Stimulated activated naive CD8-positive, alpha-beta T cell treated with anti-CD3 and anti-CD28 coated beads, Interleukin-15, Interleukin-2, amounts not matched to agents 100 U/mL and 50 U/mL, for 24 hours (primary cell): ENCODE results near the gene TRIM3.

Experiments
- ATAC-seq: fragments of 150-1000 bp; cut with Tn5 transposase; one replicate; pipeline ENCODE4 v1.10.0; 2021
- DNase-seq: peaks from one replicate; pipeline ENCODE4 v3.0.0; 2021

The TRIM3 gene

DNA sequence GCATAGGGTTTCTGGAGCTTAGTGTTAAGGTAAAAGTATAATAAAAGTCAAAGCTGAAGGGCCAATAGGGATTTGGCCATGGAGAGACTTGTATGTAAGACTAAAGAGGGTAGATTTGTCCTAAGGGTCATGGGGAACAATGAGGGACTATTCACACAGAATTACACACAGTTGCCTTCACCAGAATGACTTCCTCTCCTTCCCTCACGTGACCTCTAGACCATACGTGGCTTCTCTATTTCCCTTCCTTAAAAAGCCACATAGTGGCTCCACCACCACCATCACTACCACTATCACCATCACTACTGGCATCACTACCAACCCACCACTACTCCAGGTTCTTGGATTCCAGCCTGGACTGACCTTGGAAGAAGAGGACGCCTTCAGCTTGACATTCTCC lies 35.7 kb downstream of the TRIM3 start:
- DNase-seq (no peak), ATAC-seq (peak; percentile 25)

DNA sequence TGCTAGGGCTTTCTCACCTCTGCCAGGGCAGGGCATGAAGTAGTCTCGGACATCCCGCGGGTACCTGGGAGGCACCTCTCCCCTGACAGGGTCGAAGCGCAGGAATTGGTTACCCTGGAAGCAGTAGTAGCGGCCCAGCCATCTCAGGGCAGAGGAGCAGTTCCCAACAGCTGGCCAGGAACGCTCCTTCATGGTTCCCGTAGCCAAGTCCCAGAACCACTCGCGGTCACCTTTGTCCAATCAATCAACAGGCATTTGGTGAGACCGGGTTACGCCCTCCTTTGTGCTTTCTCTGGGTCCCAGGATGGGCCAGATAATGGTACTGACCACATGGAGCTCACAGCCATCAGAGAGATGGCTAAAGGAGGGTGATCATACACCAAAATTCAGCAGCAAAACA lies 36.3 kb downstream of the TRIM3 start:
- DNase-seq (no peak), ATAC-seq (no peak)

- ATAC-seq (no peak), DNase-seq (no peak)
Measured at GRCh38 chr11:6433998-6434660, 39.6 kb downstream of the TRIM3 start.

DNA sequence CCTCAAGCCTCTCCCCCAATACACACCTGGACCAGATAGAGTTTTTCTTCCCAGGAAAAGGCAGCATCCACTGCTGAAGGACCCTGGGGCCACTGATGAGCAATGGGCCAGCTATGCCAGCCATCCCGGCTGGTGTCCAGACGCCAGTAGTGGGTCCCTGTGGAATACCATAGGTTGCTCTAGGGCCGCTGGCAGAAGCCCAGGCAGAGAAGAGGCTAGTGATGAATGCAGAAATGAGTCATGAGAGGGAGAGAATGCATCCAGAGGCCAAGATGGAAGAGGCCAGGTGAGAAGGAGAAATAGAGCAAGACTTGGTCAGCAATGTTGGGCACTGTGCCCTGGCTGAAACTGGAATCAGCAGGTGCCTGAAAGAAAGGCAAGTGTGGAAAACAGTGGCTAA lies 41.9 kb downstream of the TRIM3 start:
- DNase-seq = no peak
- no peak for ATAC-seq

- ATAC-seq (no peak), DNase-seq (no peak)
Measured at GRCh38 chr11:6427516-6427915, 46.2 kb downstream of the TRIM3 start.

GRCh38 chr11:6420677-6421076 lies 53.1 kb downstream of the TRIM3 start:
- DNase-seq (no peak), ATAC-seq (no peak)

DNA sequence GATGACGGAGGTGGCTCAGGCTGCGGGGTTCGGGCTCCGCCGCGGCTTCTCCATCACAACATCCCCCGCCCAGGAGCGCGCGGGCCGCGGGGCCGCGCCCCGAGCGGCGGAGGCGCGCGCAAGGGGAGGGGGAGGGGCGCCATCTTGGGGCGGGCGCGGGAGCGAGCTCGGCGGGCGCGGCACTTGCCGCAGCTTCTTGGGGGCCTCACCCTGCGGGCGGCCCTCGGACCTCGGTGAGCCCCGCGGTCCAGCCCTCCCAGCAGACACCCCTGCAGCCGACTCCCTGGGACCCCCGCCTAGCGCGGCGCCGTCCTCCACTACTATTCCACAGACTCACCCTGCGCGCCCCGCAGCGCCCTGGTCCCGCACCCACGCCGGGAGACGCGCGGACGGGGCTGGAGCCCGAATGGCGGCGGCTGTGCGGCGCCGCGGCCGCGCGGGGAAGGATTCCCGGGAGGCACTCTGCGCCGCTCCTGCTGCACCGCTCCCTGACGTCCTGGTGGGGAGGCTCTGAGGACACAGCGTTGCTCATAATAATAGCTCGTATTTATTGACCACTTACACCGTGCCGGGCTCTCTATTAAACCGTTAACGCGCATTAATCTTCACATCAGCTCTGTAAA lies 54.6 kb downstream of the TRIM3 start, which contains the start of gene APBB1:
APBB1 (minus strand) TSS at position 86 of the 623 bp plus-strand sequence. CDS start 7,747 bp downstream, outside the sequence.
- ATAC-seq (peak; percentile 45), DNase-seq (peak; percentile 80)

DNA sequence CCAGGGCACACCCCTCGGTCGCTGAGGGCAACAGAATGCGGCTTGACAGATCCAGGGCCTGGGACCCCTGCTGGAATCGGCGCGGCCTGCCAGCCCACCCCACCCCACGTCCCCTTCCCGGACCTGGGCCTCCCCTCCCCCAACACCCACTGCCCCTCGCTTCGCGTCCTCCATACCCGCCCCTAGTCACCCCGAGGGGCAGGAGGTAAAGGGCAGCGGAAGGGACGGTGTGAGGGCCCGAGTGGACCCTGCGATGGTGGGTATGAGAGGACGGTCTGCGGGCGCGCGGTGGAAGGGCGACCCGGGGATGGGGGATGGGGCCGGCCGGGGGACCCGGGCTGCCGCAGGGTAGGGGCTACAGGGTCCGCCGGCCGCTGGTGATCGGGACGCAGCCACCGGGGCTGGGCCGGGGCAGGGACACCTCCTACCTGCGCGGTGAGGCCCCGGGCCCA lies 55.2 kb downstream of the TRIM3 start:
- DNase-seq (peak; percentile 19), ATAC-seq (no peak)

DNA sequence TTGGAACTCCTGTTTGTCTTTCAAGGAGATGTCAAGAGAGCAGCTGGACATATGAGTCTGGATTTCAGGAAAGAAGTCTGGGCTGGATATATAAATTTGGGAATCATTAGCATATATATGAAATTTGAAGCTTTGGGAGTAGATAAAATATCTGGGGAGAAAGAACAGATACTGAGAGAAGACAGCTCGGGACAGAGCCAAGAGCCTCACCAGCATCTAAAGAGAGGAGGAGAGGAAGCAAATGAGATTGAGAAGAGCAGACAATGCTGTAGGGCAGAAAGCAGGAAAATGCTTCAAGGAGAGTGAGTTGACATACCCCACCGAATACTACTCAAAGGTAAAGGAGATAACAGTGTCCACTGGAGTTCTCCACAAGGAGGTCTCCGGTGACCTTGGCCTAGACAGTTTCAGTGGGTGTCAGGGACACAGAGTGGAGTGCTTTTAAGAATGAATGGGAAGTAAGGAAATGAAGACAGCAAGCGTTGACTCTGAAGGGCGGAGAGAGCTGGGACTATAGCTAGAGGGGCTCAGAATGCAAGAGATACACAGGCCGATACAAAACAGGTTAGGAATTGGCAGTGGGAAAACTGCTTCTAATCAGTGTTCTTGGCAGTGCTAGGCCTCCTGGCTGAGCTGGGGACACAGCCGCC lies 55.7 kb downstream of the TRIM3 start:
- no peak for DNase-seq

DNA sequence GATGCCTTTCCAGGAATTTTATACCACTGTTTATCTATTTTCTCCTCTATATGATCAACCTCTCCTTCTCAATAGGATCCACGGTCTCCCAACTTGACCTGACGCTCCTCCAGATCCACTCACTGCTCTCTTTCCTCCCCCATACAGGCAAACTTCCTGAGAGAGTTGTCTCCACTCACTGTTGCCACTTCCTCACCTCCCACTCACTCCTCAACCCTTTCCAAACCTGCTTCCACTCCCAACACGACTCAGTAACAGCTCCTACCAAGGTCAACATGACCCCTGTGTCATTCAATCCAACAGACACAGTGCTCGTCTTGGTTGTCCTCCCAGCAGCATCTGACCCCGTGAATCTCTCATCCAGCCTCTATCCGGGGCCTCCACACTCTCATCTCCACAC lies 57.9 kb downstream of the TRIM3 start:
- ATAC-seq = no peak
- no peak for DNase-seq

More for the DNA sequence above, 55.7 kb downstream of the TRIM3 start:
- no peak for ATAC-seq

- DNase-seq (peak; percentile 52), ATAC-seq (peak; percentile 40)
Measured at GRCh38 chr11:6414874-6415328, 58.8 kb downstream of the TRIM3 start.

GRCh38 chr11:6413791-6414201 lies 59.9 kb downstream of the TRIM3 start:
- DNase-seq (peak; percentile 60), ATAC-seq (peak; percentile 85)

DNA sequence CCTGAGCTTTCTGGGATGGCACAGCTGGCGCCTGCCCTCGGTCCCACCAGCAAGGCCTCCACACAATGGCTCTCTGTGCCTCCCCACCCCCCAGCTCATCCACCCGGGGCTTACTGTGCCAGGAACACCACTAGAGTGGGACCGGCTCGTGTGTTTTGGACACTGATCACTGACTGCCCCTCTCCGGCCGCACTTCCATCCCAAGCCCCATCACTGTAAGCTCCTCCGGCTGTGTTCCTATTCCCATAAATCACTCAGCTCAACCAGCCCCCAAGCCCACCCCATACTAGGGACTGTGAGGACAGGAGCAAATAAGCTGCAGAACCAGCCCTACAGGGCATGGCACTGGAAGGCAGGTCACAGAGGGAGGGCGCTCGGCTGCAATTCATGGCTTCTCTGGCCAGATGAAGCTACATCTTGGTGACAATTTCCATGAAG lies 62.1 kb downstream of the TRIM3 start:
- DNase-seq = no peak
- ATAC-seq = no peak

- no peak for DNase-seq
- no peak for ATAC-seq
Measured at GRCh38 chr11:6410695-6411430, 62.9 kb downstream of the TRIM3 start.

- no peak for DNase-seq
- ATAC-seq = no peak
Measured at GRCh38 chr11:6406370-6406769, 67.4 kb downstream of the TRIM3 start.

DNA sequence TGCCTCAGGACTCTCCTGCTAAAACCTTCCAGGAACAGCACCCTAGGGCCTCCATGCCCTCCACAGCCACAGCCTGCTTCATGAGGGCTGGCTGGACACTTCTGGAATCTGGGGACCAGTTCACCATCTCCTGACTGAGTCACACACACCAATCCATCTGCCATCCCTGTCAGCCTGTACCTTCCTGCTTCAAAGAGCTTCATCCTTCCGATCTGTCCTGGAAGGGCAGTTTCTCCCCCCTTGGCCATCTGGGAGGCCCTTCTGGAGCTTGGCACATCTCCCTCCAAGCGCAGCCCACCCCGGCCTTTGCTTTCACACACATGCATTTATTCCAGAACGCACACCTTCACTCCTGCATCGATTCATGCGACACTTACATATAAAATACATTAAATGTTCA lies 67.9 kb downstream of the TRIM3 start:
- DNase-seq (no peak), ATAC-seq (no peak)

- no peak for ATAC-seq
Measured at GRCh38 chr11:6405052-6405667, 68.6 kb downstream of the TRIM3 start.

GRCh38 chr11:6404342-6405051 lies 69.2 kb downstream of the TRIM3 start:
- DNase-seq (no peak), ATAC-seq (peak; percentile 26)

More at GRCh38 chr11:6405052-6405667, 68.6 kb downstream of the TRIM3 start:
- no peak for DNase-seq

- DNase-seq (no peak), ATAC-seq (no peak)
Measured at GRCh38 chr11:6403539-6403938, 70.2 kb downstream of the TRIM3 start.

DNA sequence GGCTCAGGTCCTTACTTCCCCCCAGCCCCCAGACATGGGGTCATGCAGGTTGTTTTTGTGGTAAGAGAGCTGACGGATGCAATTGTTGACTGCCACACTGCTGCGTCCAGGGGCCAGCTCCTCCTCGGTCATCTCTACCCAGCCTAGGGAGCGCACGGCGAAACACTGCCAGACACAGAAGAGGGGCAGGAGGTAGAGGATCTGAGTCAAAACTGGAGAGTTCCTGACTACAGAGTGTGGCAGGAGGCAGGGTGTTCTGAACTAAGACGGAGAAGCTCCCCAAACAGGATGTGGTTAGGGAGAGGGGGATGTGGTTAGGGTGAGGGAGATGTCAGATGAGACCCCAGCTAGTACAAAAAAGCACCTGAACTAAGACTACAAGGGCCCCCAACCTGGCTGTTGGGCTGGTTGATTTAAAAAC lies 71.2 kb downstream of the TRIM3 start:
- peak; percentile 68 for DNase-seq
- peak; percentile 88 for ATAC-seq

GRCh38 chr11:6402061-6402470 lies 71.7 kb downstream of the TRIM3 start:
- ATAC-seq = peak; percentile 33
- peak; percentile 48 for DNase-seq
